HG03097 (cell line): ENCODE measurements around the gene NOC3L.
"Not testable (repeated sequence)": the region's sequence is repeated elsewhere in the genome, so short reads cannot be mapped to it uniquely, and the experiment has no call there.

ENCODE experiments used
- ATAC-seq: cut with Tn5 transposase; IDR thresholded peaks from one replicate; pipeline ENCODE4 v1.9.1; 2021; ENCODE audit not compliant: unreplicated experiment, low FRiP score

NOC3L gene

GRCh38 chr10:94364482-94364881 is 1.7 kb upstream of the NOC3L start:
- no peak for ATAC-seq

DNA sequence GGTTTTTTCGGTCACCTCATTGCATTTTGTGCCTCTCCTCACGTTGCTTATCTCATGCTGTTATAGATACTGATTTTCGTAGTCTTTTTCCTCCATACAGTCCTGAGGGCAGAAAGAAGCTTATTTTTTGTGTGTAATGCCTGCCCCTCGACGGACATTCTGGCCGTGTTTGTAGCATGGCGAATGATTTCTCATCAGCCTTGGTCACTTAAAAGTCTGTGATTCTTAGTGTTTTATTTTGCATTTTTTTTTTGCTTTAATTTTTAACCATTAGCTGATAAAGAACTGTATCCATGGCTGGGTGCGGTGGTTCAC is 469 bp upstream of the NOC3L start:
- peak; percentile 25 for ATAC-seq

DNA sequence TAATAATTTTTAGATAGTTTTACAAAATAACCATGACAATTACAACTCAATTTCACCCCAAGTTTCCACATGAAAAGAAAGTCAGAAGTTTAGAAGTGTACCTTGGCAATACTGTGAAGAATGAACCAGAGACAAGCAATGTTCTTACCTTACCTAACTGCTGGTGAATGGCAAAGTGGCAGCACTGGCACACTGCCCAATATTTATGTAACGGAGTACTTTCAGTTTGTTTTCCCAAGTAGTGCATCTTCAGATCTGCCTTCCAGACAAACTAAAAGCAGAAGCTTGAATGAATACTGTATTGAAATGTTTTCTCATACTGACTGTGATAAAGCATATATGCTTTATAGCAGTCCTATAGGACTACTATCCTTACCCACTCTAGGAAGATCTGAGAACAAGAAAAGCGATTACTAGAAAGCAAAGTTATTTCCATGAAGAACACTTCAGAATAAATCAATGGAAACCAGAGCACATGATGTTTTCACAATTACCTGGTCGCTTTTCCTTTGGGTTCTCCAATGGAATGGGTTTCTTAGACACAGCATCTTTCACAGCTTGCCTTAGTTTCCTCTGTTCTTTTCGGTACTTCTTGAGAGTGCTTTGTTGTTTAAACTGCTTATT is 1.5 kb downstream of the NOC3L start:
- ATAC-seq = no peak

DNA sequence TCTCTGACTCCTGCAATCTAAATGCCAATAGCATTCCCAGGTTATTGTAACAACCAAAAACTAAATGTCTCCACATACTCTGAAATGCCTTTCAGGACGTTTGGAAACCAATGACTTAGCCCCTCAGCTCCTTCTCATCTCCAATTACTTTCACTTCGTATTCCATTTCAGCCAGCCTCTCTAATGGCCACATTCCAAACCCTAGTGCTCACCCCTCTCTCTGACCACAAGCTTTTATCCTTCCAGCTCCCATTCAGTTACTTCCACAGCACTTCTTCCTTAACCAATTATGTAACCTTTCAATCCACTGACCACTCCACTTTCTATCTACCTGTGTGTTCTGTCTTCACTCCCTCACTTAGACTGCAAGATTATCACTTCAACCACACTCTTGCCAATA is 4.3 kb downstream of the NOC3L start:
- no peak for ATAC-seq

GRCh38 chr10:94357193-94357592 is 5.5 kb downstream of the NOC3L start:
- no peak for ATAC-seq

GRCh38 chr10:94355841-94356240 is 6.9 kb downstream of the NOC3L start:
- no peak for ATAC-seq

DNA sequence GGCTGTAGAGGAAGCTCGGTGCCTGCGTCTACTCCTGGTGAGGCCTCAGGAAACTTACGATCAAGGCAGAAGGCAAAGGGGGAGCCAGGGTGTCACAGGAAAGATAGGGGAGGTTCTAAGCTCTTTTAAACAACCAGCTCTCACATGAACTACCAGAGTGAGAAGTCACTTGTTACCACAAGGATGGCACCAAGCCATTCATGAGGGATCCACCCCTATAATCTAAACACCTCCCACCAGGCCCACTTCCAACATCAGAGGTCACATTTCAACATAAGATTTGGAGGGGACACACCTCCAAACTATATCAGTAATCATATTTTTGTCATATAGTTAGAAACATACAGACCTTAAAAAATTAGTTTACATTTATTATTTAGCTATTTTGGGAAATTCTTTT is 9.4 kb downstream of the NOC3L start:
- no peak for ATAC-seq

DNA sequence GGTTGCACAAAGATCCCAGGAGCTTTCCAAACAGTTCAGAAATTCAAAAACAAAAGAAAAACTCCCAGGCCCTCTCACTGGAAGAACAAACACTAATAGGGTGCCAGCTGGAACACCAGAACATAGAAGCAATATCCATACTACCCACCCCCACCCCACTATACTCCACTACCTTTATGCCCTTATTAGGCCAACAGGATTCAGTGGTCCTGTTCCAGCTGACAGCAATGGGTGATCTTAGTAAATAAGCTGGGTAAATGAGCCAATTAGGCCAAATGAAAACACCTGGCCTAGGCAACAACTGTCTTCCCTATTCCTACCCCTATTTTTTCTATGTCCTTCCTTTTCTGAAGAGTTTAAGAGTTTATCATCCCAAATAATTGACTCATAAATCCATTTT is 11.7 kb downstream of the NOC3L start:
- no peak for ATAC-seq

DNA sequence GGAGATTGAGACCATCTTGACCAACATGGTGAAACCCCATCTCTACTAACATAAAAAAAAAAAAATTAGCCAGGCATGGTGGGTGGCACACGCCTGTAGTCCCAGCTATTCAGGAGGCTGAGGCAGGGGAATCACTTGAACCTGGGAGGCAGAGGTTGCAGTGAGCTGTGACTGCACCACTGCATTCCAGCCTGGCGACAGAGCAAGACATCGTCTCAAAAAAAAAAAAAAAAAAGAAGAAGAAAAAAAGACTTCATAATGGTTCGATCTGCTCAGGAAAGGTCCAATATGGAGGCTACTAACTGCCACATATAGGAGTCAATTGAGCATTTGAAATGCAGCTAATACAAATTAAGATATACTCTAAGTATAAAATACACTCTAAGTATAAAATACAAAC is 12.2 kb downstream of the NOC3L start:
- ATAC-seq = not testable (repeated sequence)

- no peak for ATAC-seq
Measured at GRCh38 chr10:94349327-94349726, 13.4 kb downstream of the NOC3L start.

GRCh38 chr10:94344522-94345122 is 18.1 kb downstream of the NOC3L start:
- peak; percentile 87 for ATAC-seq

GRCh38 chr10:94343151-94343550 is 19.6 kb downstream of the NOC3L start:
- no peak for ATAC-seq

DNA sequence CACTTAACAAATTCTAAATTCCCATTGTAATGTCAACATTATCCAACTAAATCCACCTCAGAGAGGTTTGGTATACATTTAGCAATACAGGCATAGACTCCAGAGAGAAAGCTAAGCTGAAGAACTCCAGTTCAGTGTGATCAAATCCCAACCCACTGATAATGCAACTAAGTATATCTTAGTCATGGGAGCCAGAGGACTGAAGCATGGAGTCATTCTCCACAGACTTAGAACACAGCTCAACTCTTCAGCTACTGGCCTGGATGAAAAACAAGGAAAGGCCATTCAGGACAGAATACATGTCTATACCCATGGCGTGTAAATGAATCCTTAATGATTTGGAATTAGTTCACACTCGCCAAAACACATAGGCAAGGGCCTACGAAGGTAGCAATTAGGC is 27.9 kb downstream of the NOC3L start:
- no peak for ATAC-seq

- no peak for ATAC-seq
Measured at GRCh38 chr10:94333051-94333450, 29.7 kb downstream of the NOC3L start.

GRCh38 chr10:94328613-94329012 is 34.1 kb downstream of the NOC3L start:
- ATAC-seq = no peak

DNA sequence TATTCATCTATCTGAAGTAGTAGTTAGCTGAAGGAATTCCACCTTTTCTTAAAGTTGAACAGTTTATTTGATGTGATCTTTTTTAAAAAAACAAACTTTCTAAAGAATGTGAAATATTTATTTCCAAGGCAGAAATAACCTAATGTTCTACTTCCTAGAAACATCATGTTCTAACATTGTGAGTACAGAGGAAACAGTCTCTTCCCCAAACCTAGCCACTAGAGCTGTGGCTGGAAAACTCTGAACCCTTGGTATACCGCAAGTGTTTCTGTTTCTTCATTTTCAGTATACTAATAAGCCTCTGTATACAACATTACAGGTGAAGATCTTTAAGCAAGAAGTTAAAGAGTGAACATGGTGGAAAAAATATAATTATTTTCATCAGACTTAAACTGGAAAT is 35.1 kb downstream of the NOC3L start:
- ATAC-seq = no peak

DNA sequence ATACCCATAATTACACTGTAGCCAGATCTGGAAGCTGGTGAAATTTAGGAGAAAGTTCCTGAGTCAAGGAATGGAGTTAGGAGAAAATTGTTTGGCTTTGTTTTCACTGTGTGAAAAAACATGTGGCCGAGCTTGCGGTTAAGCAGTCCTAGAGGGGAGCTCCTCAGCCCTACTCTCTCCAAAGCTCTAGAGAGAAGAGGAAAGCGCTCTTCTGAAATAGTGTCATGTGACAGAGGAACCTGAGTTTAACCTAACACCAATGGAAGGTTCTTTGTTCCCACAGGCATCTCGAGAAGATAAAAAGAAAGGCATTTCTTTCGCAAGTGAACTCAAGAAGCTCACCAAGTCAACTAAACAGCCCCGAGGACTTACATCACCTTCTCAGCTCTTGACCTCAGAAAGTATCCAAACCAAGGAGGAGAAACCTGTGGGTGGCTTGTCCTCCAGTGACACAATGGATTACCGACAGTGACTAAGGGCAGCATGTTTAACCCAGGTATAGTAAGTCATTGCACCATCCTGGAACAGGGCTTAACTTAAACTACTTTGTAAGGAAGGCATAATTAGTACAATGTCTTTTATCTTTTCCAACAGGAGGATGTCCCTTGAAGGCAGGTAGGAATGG is 38.0 kb downstream of the NOC3L start:
- ATAC-seq = no peak

DNA sequence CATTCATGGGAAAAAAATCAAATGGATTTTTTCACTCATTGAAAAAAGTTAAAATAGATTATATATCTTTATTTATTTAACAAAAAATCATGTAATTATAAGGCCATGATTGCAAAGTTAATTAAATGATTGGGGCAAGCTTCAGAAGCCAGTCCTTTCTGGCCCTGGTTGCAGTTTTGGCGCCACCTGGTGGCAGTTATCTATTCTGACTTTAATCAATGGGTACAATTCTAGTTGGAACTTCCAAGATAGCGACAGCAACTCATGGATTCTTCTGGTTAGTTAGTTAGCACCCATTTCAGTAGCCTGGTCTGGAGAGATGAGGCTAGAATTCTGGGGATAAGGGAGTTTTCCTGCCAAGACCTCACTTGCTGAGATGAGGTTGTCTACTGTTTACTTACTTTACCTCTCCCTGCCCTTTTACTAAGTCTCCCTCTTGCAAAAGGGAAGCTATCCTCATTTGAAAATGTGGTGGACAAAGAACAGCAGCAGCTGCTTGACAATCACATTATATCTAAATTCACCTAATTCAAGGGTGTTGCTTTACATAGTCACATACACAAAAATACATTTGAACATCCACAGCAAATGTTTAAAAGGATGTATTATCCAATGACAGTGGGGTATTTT is 42.3 kb downstream of the NOC3L start:
- ATAC-seq = no peak

GRCh38 chr10:94316560-94316959 is 46.2 kb downstream of the NOC3L start:
- ATAC-seq = no peak

DNA sequence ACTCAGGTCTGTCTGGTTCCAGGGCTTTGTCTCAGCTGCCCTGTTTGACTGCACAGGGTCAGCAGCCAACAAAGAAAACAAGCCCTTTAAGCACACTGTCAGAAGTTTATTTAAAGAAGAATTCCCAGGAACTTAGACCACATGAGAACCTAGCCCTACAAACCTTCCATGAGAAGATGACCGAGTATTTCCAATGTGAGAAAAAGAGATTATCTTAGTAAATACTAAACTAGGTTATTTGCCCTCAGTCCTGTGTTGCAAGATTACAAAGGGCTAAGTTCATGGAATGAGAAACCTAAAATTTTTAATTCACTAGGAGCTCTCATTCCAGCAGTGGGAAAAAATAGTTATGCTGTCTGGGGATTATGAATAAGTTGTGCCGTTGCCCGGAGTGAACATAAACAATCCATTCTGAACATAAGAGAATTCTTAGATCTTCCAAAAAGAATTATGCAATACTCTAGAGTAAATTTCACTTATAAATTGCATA is 46.7 kb downstream of the NOC3L start:
- ATAC-seq = no peak

DNA sequence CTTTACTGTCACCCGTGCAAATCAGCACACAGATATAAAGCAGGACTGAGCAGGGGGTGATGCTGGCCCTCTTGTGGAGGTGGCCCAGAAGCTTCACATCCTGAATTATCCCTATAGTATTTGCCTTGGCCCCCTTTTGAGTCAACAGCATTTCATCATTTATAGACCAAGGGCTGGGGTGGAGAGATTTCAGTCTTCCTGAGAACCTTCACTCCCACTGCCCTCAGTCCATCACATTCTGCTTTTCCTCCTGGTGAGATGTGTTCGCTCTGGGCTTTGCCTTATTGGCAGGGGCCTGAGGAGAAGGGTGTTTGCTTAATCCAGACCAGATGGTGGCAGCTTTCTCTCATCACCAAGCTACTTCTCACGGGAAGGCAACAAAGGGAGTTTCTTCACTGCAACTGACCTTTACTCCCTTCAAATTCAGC is 47.7 kb downstream of the NOC3L start:
- ATAC-seq = no peak

DNA sequence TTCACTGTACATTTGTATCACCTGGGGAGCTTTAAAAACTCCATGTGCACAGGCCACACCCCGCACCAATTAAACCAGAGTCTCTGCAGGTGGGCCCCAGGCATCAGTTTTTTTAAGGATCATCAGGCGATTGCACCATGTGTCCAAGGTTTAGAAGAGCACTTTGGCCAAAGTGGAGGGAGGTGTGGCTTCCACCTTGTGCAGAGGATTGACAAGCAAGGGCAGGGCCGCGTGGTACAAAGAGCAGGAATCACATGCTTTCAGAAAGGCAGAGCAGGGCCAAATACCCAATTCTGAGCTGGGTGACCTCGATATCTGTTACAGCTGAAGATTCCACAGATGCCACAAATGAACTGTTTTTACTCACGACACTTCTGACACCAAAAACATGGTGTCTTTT is 52.4 kb downstream of the NOC3L start:
- no peak for ATAC-seq
